CD4-positive, alpha-beta memory T cell (primary cell): ENCODE data around the gene PRTFDC1. TPM values are rescaled to one million over a fixed set of nuclear protein-coding genes. Genes with fewer than 3 reads are reported as not detected.
A peak's percentile ranks its signal among the peaks of the same experiment; 100 is the strongest.

ENCODE experiments used
- CTCF ChIA-PET: fragments of 350-600 bp; sonication (Branson Sonifier 250); formaldehyde crosslinking; loops from one replicate; lab custom pipeline; 2021; ENCODE audit warnings: inconsistent platforms; ENCODE audit not compliant: partially characterized antibody; lab: Charles Lee
- POLR2A ChIA-PET: fragments of 350-600 bp; sonication (Branson Sonifier 250); formaldehyde crosslinking; loops from one replicate; lab custom pipeline; 2021; ENCODE audit not compliant: partially characterized antibody; lab: Charles Lee
- DNase-seq, 5 donors: peaks; one replicate each; pipeline versions ENCODE4 v3.0.0 to v3.0.0-alpha.2; 2020 to 2022; ENCODE audit warnings: mixed read lengths in 1 of 5
- H3K27ac ChIP-seq: one replicate; pipeline ENCODE4 v1.7.0; 2013; ENCODE audit warnings: low read depth, low read length
- H3K27me3 ChIP-seq: 2 replicates; pipeline ENCODE4 v1.7.0; 2013; ENCODE audit warnings: mild to moderate bottlenecking, low read length, moderate library complexity; ENCODE audit not compliant: insufficient read depth
- H3K36me3 ChIP-seq: 2 replicates; pipeline ENCODE4 v1.7.0; 2013; ENCODE audit warnings: mild to moderate bottlenecking, low read length, moderate library complexity; ENCODE audit not compliant: insufficient read depth
- H3K4me1 ChIP-seq: 2 replicates; pipeline ENCODE4 v1.7.0; 2013; ENCODE audit warnings: mild to moderate bottlenecking, low read length, moderate library complexity; ENCODE audit not compliant: insufficient read depth
- H3K4me3 ChIP-seq, 2 donors: one replicate each; pipeline ENCODE4 v1.7.0; 2013; ENCODE audit warnings: low read length in 2 of 2, mild to moderate bottlenecking in 1 of 2
- H3K9me3 ChIP-seq, 2 donors: one replicate each; pipeline ENCODE4 v1.7.0; 2013; ENCODE audit warnings: low read length in 2 of 2, control low read depth in 1 of 2; ENCODE audit not compliant: control insufficient read depth in 1 of 2
- H3K27ac Mint-ChIP-seq, 7 donors: one replicate each; pipeline ENCODE4 v1.8.0; 2020 to 2021; ENCODE audit warnings: mixed read lengths in 7 of 7, mild to moderate bottlenecking in 6 of 7, inconsistent platforms in 3 of 7, moderate library complexity in 3 of 7
- H3K27me3 Mint-ChIP-seq, 2 donors: one replicate each; pipeline ENCODE4 v1.8.0; 2020 to 2021; ENCODE audit warnings: mixed read lengths in 2 of 2
- H3K36me3 Mint-ChIP-seq, 2 donors: one replicate each; pipeline ENCODE4 v1.8.0; 2020 to 2021; ENCODE audit warnings: mixed read lengths in 2 of 2, inconsistent platforms in 1 of 2, mild to moderate bottlenecking in 1 of 2
- H3K4me1 Mint-ChIP-seq, 4 donors: one replicate each; pipeline ENCODE4 v1.8.0; 2020 to 2021; ENCODE audit warnings: mixed read lengths in 4 of 4, mild to moderate bottlenecking in 1 of 4
- H3K4me3 Mint-ChIP-seq, 8 donors: one replicate each; pipeline ENCODE4 v1.8.0; 2020 to 2021; ENCODE audit warnings: mixed read lengths in 8 of 8, mild to moderate bottlenecking in 7 of 8, moderate library complexity in 6 of 8, inconsistent platforms in 3 of 8
- H3K9me3 Mint-ChIP-seq, 8 donors: one replicate each; pipeline ENCODE4 v1.8.0; 2020 to 2021; ENCODE audit warnings: mixed read lengths in 8 of 8, mild to moderate bottlenecking in 5 of 8, inconsistent platforms in 3 of 8, moderate library complexity in 1 of 8
- intact Hi-C: fragments of 100-400 bp; cut with micrococcal nuclease; formaldehyde crosslinking; loops from one replicate; pipeline ENCODE4 v1.15.1; 2023
- polyA plus RNA-seq, 2 donors: library from polyadenylated mRNA; unstranded; fragments of 300-500 nt; fragmentation: Illumina TruSeq; gene quantifications; one replicate each; pipeline ENCODE4 v1.2.3, GENCODE V29; 2021
- total RNA-seq, 2 experiments: library from RNA; stranded (reverse); gene quantifications; one replicate each; pipeline ENCODE4 v1.2.3, GENCODE V29; 2021

The PRTFDC1 gene
- total and polyA plus RNA-seq, 4 experiments from 2014 or later, result 0.21 to 0.97 (median 0.31) TPM

DNA sequence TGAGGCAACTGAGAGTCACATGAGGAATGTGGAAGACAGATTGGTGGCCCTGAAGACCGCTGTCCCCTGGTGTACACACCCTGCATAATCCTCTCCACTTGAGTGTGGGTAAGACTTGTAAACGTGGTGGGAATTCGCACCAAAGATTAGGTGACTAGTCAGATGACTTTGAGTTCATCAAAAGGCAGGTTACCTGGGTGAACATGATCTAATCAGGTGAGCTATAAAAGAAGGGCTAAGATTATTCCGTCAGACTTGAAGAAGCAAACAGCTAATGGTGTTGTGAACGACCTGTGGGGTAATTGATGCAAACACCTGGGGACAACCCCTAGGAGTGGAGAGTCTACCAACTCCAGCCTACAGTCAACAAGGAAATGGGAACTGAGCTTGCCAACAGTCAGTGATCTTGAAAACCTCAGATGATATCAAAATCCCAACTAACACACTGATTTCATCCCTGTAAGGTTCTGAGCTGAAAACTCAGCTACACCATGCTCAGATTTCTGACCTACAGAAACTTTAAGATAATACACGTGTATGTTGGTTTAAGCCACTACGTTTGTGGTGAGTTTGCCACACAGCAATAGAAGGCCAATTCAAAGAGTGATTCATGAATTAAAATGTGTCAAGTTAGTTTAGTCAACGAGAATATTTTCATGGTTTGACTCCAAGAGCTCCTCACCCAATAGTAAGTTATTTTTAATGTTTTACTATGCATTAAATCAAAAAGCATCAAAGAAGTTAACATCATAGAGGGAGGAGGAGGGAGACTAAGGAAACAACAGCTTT is 16.7 kb downstream of the PRTFDC1 start:
- no peak for DNase-seq
- H3K9me3 Mint-ChIP-seq, result no peaks in the 10 kb centered on the region
- no peak overlapping the region for H3K27ac ChIP-seq
- peaks cover 0 to 1% (median 0%) of the 10 kb centered on the region in 4 donors for H3K4me1 Mint-ChIP-seq
- H3K4me3 Mint-ChIP-seq, result no peak overlapping the region
- ChIA-PET POLR2A (no interaction called here), CTCF (interaction anchor here (0.7 to 1.0 kb wide), 3 partner anchors 10 to 31 kb away, joined by 3 to 4 read pairs (median 3); no protein-coding TSS in a partner anchor)
- no peak overlapping the region for H3K27ac Mint-ChIP-seq
- H3K36me3 Mint-ChIP-seq, result no peaks in the 10 kb centered on the region
- H3K9me3 ChIP-seq, result no peaks in the 10 kb centered on the region
- no peaks in the 10 kb centered on the region for H3K27me3 ChIP-seq
- intact Hi-C loops, result loop anchor here (5.0 kb wide), 1 partner anchor 33 kb away; no protein-coding TSS in a partner anchor
- H3K27me3 Mint-ChIP-seq, result no peaks in the 10 kb centered on the region
- no peaks in the 10 kb centered on the region for H3K4me1 ChIP-seq
- no peaks in the 10 kb centered on the region for H3K36me3 ChIP-seq
- no peak overlapping the region for H3K4me3 ChIP-seq

DNA sequence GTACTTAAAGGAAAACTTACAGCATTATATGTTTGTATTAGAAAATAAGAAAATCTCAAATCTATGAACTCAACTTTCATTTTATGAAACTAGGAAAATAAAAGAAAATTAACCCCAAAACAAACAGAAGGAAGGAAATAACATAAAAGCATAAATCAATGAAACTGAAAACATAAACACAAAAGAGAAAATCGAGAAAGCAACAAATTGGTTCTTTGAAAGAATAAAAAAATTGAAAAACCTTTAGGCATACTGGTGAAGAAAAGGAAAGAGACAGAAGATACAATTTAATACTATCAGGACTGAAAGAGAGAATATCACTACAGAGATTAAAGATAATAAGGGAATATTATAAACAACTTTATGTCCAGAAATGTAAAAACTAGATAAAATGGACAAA is 21.2 kb downstream of the PRTFDC1 start:
- ChIA-PET POLR2A (no interaction called here), CTCF (no interaction called here)
- peaks cover 0 to 6% (median 3%) of the 10 kb centered on the region in 4 donors for H3K4me1 Mint-ChIP-seq
- H3K9me3 Mint-ChIP-seq, result peaks cover 0 to 2% (median 0%) of the 10 kb centered on the region in 8 donors
- no peaks in the 10 kb centered on the region for H3K9me3 ChIP-seq
- no peak overlapping the region for H3K27ac Mint-ChIP-seq
- no peak overlapping the region for H3K27ac ChIP-seq
- no peak for DNase-seq
- H3K4me1 ChIP-seq, result no peaks in the 10 kb centered on the region
- H3K36me3 ChIP-seq, result no peaks in the 10 kb centered on the region
- H3K36me3 Mint-ChIP-seq, result no peaks in the 10 kb centered on the region
- no peaks in the 10 kb centered on the region for H3K27me3 ChIP-seq
- intact Hi-C loops, result no loop called here
- no peak overlapping the region for H3K4me3 Mint-ChIP-seq
- H3K27me3 Mint-ChIP-seq, result no peaks in the 10 kb centered on the region
- H3K4me3 ChIP-seq, result no peak overlapping the region

DNA sequence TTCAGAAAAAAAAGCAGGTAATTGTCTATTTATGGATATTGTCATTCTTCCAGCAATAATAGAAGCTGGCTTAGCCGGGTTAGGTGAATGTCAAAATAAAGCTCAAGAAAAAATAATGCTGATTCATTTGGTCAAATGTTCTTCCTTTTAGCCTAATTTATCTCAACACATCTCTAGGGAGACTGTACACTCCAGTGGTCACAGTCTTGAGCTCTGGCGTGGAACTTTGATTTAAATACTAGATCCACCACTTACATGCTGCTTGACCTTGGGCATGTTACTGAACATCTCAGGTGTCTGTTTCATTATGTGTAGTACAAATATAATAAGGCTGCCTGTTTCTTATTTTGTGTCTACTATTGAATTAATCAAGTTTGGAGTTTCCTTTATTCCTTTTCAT is 22.0 kb downstream of the PRTFDC1 start:
- Histone ChIP-seq H3K36me3 (no peaks in the 10 kb centered on the region), H3K4me1 (no peaks in the 10 kb centered on the region), H3K27me3 (no peaks in the 10 kb centered on the region), H3K27ac (no peak overlapping the region), H3K4me3 (no peak overlapping the region), H3K9me3 (no peaks in the 10 kb centered on the region)
- CTCF ChIA-PET, result interaction anchor here (0.7 to 2.2 kb wide), 7 partner anchors 8 to 287 kb away, joined by 3 to 10 read pairs (median 3); no protein-coding TSS in a partner anchor
- peak overlapping the region in 1 of 7 donors; percentile 3 for H3K27ac Mint-ChIP-seq
- H3K27me3 Mint-ChIP-seq, result no peaks in the 10 kb centered on the region
- no peak for DNase-seq
- H3K9me3 Mint-ChIP-seq, result peaks cover 0 to 5% (median under 1%) of the 10 kb centered on the region in 8 donors
- intact Hi-C loops, result no loop called here
- H3K4me1 Mint-ChIP-seq, result peaks cover 0 to 12% (median 3%) of the 10 kb centered on the region in 4 donors
- no peak overlapping the region for H3K4me3 Mint-ChIP-seq
- POLR2A ChIA-PET, result interaction anchor here (1.6 kb wide), 1 partner anchor 10 kb away, joined by 4 read pairs; no protein-coding TSS in a partner anchor
- H3K36me3 Mint-ChIP-seq, result peaks cover 0 to 3% of the 10 kb centered on the region in 2 donors

DNA sequence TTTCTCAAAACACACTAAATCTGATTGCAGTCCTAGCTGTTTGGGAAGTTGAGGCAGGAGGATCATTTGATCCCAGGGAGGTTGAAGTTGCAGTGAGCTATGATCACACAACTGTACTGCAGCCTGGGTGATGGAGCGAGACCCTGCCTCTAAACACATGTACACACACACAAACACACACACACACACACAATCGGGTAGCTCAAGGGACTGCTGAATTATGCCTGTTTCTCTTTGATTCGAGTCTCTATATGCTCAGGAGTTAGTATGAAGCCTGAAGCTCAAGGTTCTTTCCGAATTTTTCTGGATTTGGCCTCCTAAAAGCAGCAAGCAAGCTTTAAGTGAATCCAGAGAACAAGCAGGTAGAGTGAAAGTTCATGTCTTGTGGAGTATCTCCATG is 22.5 kb downstream of the PRTFDC1 start:
- Histone ChIP-seq H3K36me3 (no peaks in the 10 kb centered on the region), H3K27me3 (no peaks in the 10 kb centered on the region), H3K27ac (no peak overlapping the region), H3K4me1 (no peaks in the 10 kb centered on the region), H3K4me3 (no peak overlapping the region), H3K9me3 (no peaks in the 10 kb centered on the region)
- ChIA-PET CTCF (interaction anchor here (0.7 to 2.2 kb wide), 9 partner anchors 8 to 287 kb away, joined by 3 to 10 read pairs (median 3); no protein-coding TSS in a partner anchor), POLR2A (interaction anchor here (1.6 kb wide), 1 partner anchor 10 kb away, joined by 4 read pairs; no protein-coding TSS in a partner anchor)
- H3K9me3 Mint-ChIP-seq, result peaks cover 0 to 6% (median 2%) of the 10 kb centered on the region in 8 donors
- DNase-seq, result no peak
- intact Hi-C loops, result no loop called here
- no peak overlapping the region for H3K4me3 Mint-ChIP-seq
- peaks cover 0 to 3% of the 10 kb centered on the region in 2 donors for H3K36me3 Mint-ChIP-seq
- peaks cover 0 to 12% (median 3%) of the 10 kb centered on the region in 4 donors for H3K4me1 Mint-ChIP-seq
- no peak overlapping the region for H3K27ac Mint-ChIP-seq
- H3K27me3 Mint-ChIP-seq, result no peaks in the 10 kb centered on the region

DNA sequence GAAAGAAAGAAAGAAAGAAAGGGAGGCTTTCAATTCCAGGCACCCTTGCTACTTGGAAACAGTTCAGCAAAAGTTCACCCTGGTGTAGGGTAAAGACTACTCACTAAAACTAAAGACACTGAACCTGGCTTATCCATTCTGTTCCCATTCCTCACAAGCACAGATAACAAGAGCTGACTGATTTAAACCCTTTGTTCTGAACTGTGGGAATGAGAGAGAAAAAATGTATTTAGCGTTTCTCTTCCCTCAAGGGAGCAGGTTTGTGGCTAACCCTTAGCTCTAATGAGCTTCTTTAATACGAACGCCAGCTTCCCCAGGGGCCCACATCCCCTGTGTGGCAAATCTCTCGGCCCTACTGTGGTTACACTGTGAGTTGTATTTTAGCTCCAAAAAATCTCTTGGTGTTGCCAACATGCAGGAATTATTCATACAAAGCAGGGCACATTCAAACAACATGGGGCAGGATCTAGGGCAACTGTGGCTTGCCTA is 23.3 kb downstream of the PRTFDC1 start:
- Mint-ChIP-seq H3K4me1 (peaks cover 0 to 12% (median 3%) of the 10 kb centered on the region in 4 donors), H3K4me3 (no peak overlapping the region), H3K27ac (peak overlapping the region in 1 of 7 donors; percentile 44), H3K27me3 (no peaks in the 10 kb centered on the region), H3K9me3 (peaks cover 0 to 14% (median 8%) of the 10 kb centered on the region in 8 donors), H3K36me3 (peaks cover 6 to 8% of the 10 kb centered on the region in 2 donors)
- intact Hi-C loops, result no loop called here
- Histone ChIP-seq H3K4me1 (no peaks in the 10 kb centered on the region), H3K36me3 (no peaks in the 10 kb centered on the region), H3K4me3 (no peak overlapping the region), H3K27ac (no peak overlapping the region), H3K27me3 (no peaks in the 10 kb centered on the region), H3K9me3 (no peaks in the 10 kb centered on the region)
- POLR2A ChIA-PET, result interaction anchor here (0.9 to 1.6 kb wide), 3 partner anchors 9 to 39 kb away, joined by 3 to 4 read pairs (median 3); no protein-coding TSS in a partner anchor
- CTCF ChIA-PET, result interaction anchor here (0.9 to 2.2 kb wide), 4 partner anchors 8 to 286 kb away, joined by 3 to 10 read pairs (median 4); no protein-coding TSS in a partner anchor
- no peak for DNase-seq

DNA sequence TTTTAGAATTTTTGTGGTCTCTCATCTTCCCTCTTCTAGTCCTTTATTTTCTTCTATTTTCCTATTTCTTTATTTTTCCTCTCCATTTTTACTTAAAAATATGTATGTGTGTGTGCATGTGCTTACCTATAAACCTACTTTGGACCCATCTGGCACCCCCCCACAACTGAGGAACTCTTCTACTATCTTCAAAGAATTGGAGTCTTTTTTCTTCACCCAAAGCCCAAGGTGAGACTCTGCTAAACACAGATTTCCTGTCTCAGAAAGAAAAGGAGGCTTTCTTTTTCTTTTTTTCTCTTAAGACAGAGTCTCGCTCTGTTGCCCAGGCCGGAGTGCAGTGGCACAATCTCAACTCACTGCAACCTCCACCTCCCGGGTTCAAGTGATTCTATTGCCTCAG is 24.2 kb downstream of the PRTFDC1 start:
- no peak overlapping the region for H3K27ac Mint-ChIP-seq
- intact Hi-C loops, result no loop called here

DNA sequence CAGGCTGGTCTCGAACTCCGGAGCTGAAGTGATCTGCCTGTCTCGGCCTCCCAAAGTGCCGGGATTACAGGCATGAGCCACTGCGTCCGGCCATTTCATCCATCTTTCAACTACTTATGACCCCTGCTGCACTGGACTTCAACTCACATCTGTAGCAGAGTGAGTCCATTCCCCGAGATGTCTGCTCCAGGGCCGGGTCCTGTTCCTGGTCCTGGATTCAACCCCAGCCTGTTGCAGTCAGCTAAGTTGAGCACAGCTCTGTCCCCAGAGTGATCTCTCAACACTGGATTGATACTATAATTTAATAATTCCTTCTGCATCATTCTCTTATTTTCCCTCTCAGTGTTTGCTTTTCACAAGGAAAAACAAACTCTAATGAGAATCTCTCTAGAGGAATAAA is 25.8 kb downstream of the PRTFDC1 start:
- Histone ChIP-seq H3K4me3 (no peak overlapping the region), H3K27ac (no peak overlapping the region), H3K9me3 (no peaks in the 10 kb centered on the region), H3K4me1 (no peaks in the 10 kb centered on the region), H3K36me3 (no peaks in the 10 kb centered on the region), H3K27me3 (no peaks in the 10 kb centered on the region)
- H3K4me3 Mint-ChIP-seq, result no peak overlapping the region
- peaks cover 0 to 23% (median 14%) of the 10 kb centered on the region in 8 donors for H3K9me3 Mint-ChIP-seq
- intact Hi-C loops, result no loop called here
- no peak for DNase-seq
- H3K27me3 Mint-ChIP-seq, result no peaks in the 10 kb centered on the region
- H3K36me3 Mint-ChIP-seq, result peaks cover 8 to 14% of the 10 kb centered on the region in 2 donors
- peaks cover under 1 to 15% (median 4%) of the 10 kb centered on the region in 4 donors for H3K4me1 Mint-ChIP-seq
- POLR2A ChIA-PET, result no interaction called here
- peak overlapping the region in 1 of 7 donors; percentile 12 for H3K27ac Mint-ChIP-seq
- CTCF ChIA-PET, result interaction anchor here (0.9 to 1.1 kb wide), 2 partner anchors 9 kb away, joined by 3 to 4 read pairs; no protein-coding TSS in a partner anchor

More for the DNA sequence above, 24.2 kb downstream of the PRTFDC1 start:
- peaks cover 0 to 12% (median 4%) of the 10 kb centered on the region in 4 donors for H3K4me1 Mint-ChIP-seq
- ChIA-PET POLR2A (no interaction called here), CTCF (no interaction called here)
- no peak overlapping the region for H3K4me3 Mint-ChIP-seq
- no peak for DNase-seq
- no peaks in the 10 kb centered on the region for H3K4me1 ChIP-seq
- no peaks in the 10 kb centered on the region for H3K27me3 ChIP-seq
- H3K9me3 ChIP-seq, result no peaks in the 10 kb centered on the region
- no peaks in the 10 kb centered on the region for H3K27me3 Mint-ChIP-seq
- H3K4me3 ChIP-seq, result no peak overlapping the region
- no peaks in the 10 kb centered on the region for H3K36me3 ChIP-seq
- H3K36me3 Mint-ChIP-seq, result peaks cover 8 to 14% of the 10 kb centered on the region in 2 donors
- H3K9me3 Mint-ChIP-seq, result peaks cover 0 to 23% (median 14%) of the 10 kb centered on the region in 8 donors
- H3K27ac ChIP-seq, result no peak overlapping the region
